Naive thymus-derived CD4-positive, alpha-beta T cell (primary cell): ENCODE results near the gene C4orf50. TPM values are rescaled to one million over a fixed set of nuclear protein-coding genes. Genes with fewer than 3 reads are reported as not detected.
A peak's percentile ranks its signal among the peaks of the same experiment; 100 is the strongest.

Experiments
- ATAC-seq: fragments of 150-1000 bp; cut with Tn5 transposase; 2 replicates; pipeline ENCODE4 v1.10.0; 2021; ENCODE audit warnings: mild to moderate bottlenecking, moderate library complexity
- CTCF ChIA-PET: fragments of 350-600 bp; sonication (Branson Sonifier 250); formaldehyde crosslinking; loops from one replicate; lab custom pipeline; 2021; ENCODE audit warnings: antibody characterized with exemption; lab: Charles Lee
- POLR2A ChIA-PET: fragments of 350-600 bp; sonication (Branson Sonifier 250); formaldehyde crosslinking; loops from one replicate; lab custom pipeline; 2021; ENCODE audit warnings: antibody characterized with exemption, inconsistent platforms; lab: Charles Lee
- DNase-seq, 9 donors: peaks; one replicate each; pipeline versions ENCODE4 v3.0.0 to v3.0.0-alpha.2; 2020 to 2022; ENCODE audit warnings: mixed read lengths in 1 of 9
- H3K27ac ChIP-seq: one replicate; pipeline ENCODE4 v1.7.0; 2013; ENCODE audit warnings: mild to moderate bottlenecking, low read depth, low read length, moderate library complexity
- H3K27me3 ChIP-seq, 2 donors: one replicate each; pipeline ENCODE4 v1.7.0; 2013; ENCODE audit warnings: low read length in 2 of 2, mild to moderate bottlenecking in 2 of 2, moderate library complexity in 2 of 2; ENCODE audit not compliant: control insufficient read depth in 2 of 2, insufficient read depth in 2 of 2
- H3K36me3 ChIP-seq, 3 experiments: 1 replicate in 2 of 3; 2 replicates in 1 of 3; pipeline ENCODE4 v1.7.0; 2013; ENCODE audit warnings: low read length in 3 of 3, mild to moderate bottlenecking in 3 of 3, moderate library complexity in 1 of 3; ENCODE audit not compliant: insufficient read depth in 3 of 3, control insufficient read depth in 2 of 3
- H3K4me1 ChIP-seq, 2 donors: one replicate each; pipeline ENCODE4 v1.7.0; 2013; ENCODE audit warnings: low read length in 2 of 2, mild to moderate bottlenecking in 2 of 2, moderate library complexity in 1 of 2; ENCODE audit not compliant: control insufficient read depth in 2 of 2, insufficient read depth in 2 of 2
- H3K4me3 ChIP-seq: 2 replicates; pipeline ENCODE4 v1.7.0; 2013; ENCODE audit warnings: mild to moderate bottlenecking, low read length
- H3K9me3 ChIP-seq, 3 experiments: 1 replicate in 2 of 3; 2 replicates in 1 of 3; pipeline ENCODE4 v1.7.0; 2013; ENCODE audit warnings: low read length in 3 of 3; ENCODE audit not compliant: control insufficient read depth in 2 of 3
- H3K27ac Mint-ChIP-seq, 9 donors: one replicate each; pipeline ENCODE4 v1.8.0; 2020 to 2022; ENCODE audit warnings: mixed read lengths in 9 of 9, mild to moderate bottlenecking in 8 of 9, moderate library complexity in 5 of 9, inconsistent platforms in 2 of 9
- H3K27me3 Mint-ChIP-seq, 5 donors: one replicate each; pipeline ENCODE4 v1.8.0; 2021 to 2022; ENCODE audit warnings: mixed read lengths in 5 of 5, mild to moderate bottlenecking in 1 of 5
- H3K36me3 Mint-ChIP-seq, 5 donors: one replicate each; pipeline ENCODE4 v1.8.0; 2020 to 2022; ENCODE audit warnings: mixed read lengths in 5 of 5, mild to moderate bottlenecking in 3 of 5, inconsistent platforms in 1 of 5
- H3K4me1 Mint-ChIP-seq, 7 donors: one replicate each; pipeline ENCODE4 v1.8.0; 2020 to 2022; ENCODE audit warnings: mixed read lengths in 7 of 7, mild to moderate bottlenecking in 3 of 7, inconsistent platforms in 1 of 7
- H3K4me3 Mint-ChIP-seq, 10 donors: one replicate each; pipeline ENCODE4 v1.8.0; 2020 to 2022; ENCODE audit warnings: mild to moderate bottlenecking in 10 of 10, mixed read lengths in 10 of 10, moderate library complexity in 6 of 10, inconsistent platforms in 2 of 10
- H3K9me3 Mint-ChIP-seq, 11 donors: one replicate each; pipeline ENCODE4 v1.8.0; 2020 to 2022; ENCODE audit warnings: mixed read lengths in 11 of 11, mild to moderate bottlenecking in 4 of 11, inconsistent platforms in 1 of 11, moderate library complexity in 1 of 11
- intact Hi-C, 2 donors: fragments of 100-400 bp; cut with micrococcal nuclease; formaldehyde crosslinking; loops; one replicate each; pipeline ENCODE4 v1.15.1; 2023
- polyA plus RNA-seq, 2 donors: library from polyadenylated mRNA; unstranded; fragments of 300-500 nt; fragmentation: Illumina TruSeq; gene quantifications; one replicate each; pipeline ENCODE4 v1.2.3, GENCODE V29; 2021
- total RNA-seq, 6 experiments: library from RNA in 5 of 6; stranded (reverse) in 5 of 6; gene quantifications; 1 replicate in 5 of 6; 2 replicates in 1 of 6; pipeline ENCODE4 v1.2.3 and lab custom pipeline; 2021 to 2026

The C4orf50 gene
- total and polyA plus RNA-seq, 7 experiments from 2014 or later = 0.08 to 0.87 (median 0.54) TPM; not detected in 4

- Histone ChIP-seq H3K9me3 (no peaks in the 10 kb centered on the region), H3K4me3 (no peak overlapping the region), H3K4me1 (no peaks in the 10 kb centered on the region), H3K27me3 (no peaks in the 10 kb centered on the region), H3K36me3 (no peaks in the 10 kb centered on the region), H3K27ac (no peak overlapping the region)
- ChIA-PET CTCF (interaction anchor here (0.7 kb wide), 1 partner anchor 1681 kb away, joined by 4 read pairs; no protein-coding TSS in a partner anchor), POLR2A (no interaction called here)
- intact Hi-C loops = no loop called here
- Mint-ChIP-seq H3K4me3 (no peak overlapping the region), H3K27ac (no peak overlapping the region), H3K36me3 (no peaks in the 10 kb centered on the region), H3K4me1 (no peaks in the 10 kb centered on the region), H3K9me3 (peaks cover 0 to 4% (median 0%) of the 10 kb centered on the region in 11 donors), H3K27me3 (peaks cover 0 to 13% (median 0%) of the 10 kb centered on the region in 5 donors)
- no peak for ATAC-seq
- DNase-seq = no peak
Measured at GRCh38 chr4:5964030-5964429, 54.2 kb downstream of the C4orf50 start.

DNA sequence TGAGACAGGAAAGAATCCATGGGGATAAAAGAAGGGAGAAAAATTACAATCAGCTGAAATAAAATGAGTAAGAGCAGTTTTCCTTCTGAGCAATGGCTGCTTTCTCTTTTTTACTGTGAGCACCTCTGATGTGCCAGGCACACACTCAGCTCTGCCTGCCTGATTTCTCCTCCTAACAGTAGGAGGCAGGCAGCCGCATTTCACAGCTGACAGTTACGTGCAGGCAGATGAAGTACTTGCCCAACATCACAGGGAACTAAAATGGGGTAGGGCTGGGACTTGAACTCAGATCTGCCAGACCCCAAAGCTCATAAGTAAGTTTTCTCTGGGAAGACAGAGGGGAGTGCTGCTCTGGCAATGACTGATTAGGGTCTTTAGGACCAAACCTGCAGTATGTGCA lies 54.6 kb downstream of the C4orf50 start:
- CTCF ChIA-PET = interaction anchor here (0.7 kb wide), 1 partner anchor 1682 kb away, joined by 4 read pairs; no protein-coding TSS in a partner anchor
- intact Hi-C loops = no loop called here
- Histone ChIP-seq H3K27me3 (no peaks in the 10 kb centered on the region), H3K36me3 (no peaks in the 10 kb centered on the region), H3K4me3 (no peak overlapping the region), H3K4me1 (no peaks in the 10 kb centered on the region), H3K27ac (no peak overlapping the region), H3K9me3 (no peaks in the 10 kb centered on the region)
- no peaks in the 10 kb centered on the region for H3K4me1 Mint-ChIP-seq
- no peaks in the 10 kb centered on the region for H3K36me3 Mint-ChIP-seq
- H3K9me3 Mint-ChIP-seq = peaks cover 0 to 4% (median 0%) of the 10 kb centered on the region in 11 donors
- H3K27ac Mint-ChIP-seq = no peak overlapping the region
- ATAC-seq = no peak
- POLR2A ChIA-PET = no interaction called here
- H3K27me3 Mint-ChIP-seq = peaks cover 0 to 13% (median 0%) of the 10 kb centered on the region in 5 donors
- H3K4me3 Mint-ChIP-seq = no peak overlapping the region
- DNase-seq = no peak

DNA sequence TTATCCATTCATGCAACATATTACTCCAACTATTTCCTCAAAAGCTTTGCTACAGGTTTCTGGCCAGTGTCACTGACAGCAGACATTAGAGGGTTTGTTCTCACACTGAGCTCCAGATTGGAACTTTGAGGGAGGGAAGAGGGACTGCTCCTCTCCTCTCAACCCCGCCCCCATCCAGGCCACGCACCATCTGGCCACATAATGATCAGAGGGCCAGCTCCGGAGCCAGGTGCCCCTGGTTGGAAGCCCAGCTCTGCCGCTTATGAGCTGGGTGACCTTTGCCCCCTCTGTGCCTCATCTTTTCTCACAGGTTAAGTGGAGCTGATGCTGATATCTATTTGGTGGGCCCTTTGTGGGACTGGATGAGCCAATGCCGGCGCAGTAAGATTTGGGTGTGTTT lies 55.8 kb downstream of the C4orf50 start:
- ATAC-seq (no peak), DNase-seq (no peak)
- Histone ChIP-seq H3K4me1 (no peaks in the 10 kb centered on the region), H3K27me3 (no peaks in the 10 kb centered on the region), H3K36me3 (no peaks in the 10 kb centered on the region), H3K4me3 (no peak overlapping the region), H3K9me3 (no peaks in the 10 kb centered on the region), H3K27ac (no peak overlapping the region)
- no peaks in the 10 kb centered on the region for H3K36me3 Mint-ChIP-seq
- peaks cover 0 to 4% (median 0%) of the 10 kb centered on the region in 11 donors for H3K9me3 Mint-ChIP-seq
- H3K27ac Mint-ChIP-seq = no peak overlapping the region
- intact Hi-C loops = no loop called here
- CTCF ChIA-PET = no interaction called here
- no peaks in the 10 kb centered on the region for H3K4me1 Mint-ChIP-seq
- POLR2A ChIA-PET = no interaction called here
- peaks cover 0 to 13% (median 0%) of the 10 kb centered on the region in 5 donors for H3K27me3 Mint-ChIP-seq
- no peak overlapping the region for H3K4me3 Mint-ChIP-seq

DNA sequence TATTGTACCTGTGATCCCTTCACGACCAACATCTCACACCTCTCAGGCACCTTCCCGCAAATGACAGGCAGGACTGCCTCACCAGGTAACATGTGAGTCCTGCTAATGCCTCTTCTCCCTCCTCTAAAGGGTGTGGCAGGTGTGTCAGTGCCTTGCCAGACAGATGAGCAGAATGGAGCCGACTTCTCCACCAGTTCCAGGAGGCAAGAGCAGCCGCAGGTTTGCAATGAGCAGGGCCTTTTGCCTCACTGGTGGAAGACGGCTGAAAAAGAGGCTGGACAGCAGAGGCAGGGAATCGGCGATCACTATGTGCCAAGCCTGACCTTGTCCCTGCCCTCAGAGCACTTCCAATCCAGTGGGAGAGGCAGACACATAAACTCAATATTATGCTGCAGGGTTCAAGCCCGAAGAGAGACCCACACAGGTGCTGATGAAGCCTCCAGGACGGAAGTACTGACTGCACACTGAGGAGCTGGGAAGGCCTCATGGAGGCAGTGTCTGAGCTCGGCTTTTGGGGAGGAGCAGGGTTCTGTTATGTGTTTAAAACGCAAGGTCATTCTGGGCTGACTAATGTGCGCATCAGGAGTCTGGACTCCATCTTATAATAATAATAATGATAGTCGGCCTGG lies 57.9 kb downstream of the C4orf50 start:
- Histone ChIP-seq H3K36me3 (no peaks in the 10 kb centered on the region), H3K4me3 (no peak overlapping the region), H3K27me3 (no peaks in the 10 kb centered on the region), H3K9me3 (no peaks in the 10 kb centered on the region), H3K27ac (no peak overlapping the region), H3K4me1 (no peaks in the 10 kb centered on the region)
- ChIA-PET POLR2A (no interaction called here), CTCF (no interaction called here)
- Mint-ChIP-seq H3K27me3 (peaks cover 0 to 13% (median 0%) of the 10 kb centered on the region in 5 donors), H3K9me3 (peaks cover 0 to 4% (median 0%) of the 10 kb centered on the region in 11 donors), H3K4me3 (no peak overlapping the region), H3K27ac (no peak overlapping the region), H3K4me1 (peaks cover 0 to 8% (median 0%) of the 10 kb centered on the region in 7 donors), H3K36me3 (no peaks in the 10 kb centered on the region)
- ATAC-seq (no peak), DNase-seq (peak in 1 of 9 donors; percentile 13)
- intact Hi-C loops = no loop called here

DNA sequence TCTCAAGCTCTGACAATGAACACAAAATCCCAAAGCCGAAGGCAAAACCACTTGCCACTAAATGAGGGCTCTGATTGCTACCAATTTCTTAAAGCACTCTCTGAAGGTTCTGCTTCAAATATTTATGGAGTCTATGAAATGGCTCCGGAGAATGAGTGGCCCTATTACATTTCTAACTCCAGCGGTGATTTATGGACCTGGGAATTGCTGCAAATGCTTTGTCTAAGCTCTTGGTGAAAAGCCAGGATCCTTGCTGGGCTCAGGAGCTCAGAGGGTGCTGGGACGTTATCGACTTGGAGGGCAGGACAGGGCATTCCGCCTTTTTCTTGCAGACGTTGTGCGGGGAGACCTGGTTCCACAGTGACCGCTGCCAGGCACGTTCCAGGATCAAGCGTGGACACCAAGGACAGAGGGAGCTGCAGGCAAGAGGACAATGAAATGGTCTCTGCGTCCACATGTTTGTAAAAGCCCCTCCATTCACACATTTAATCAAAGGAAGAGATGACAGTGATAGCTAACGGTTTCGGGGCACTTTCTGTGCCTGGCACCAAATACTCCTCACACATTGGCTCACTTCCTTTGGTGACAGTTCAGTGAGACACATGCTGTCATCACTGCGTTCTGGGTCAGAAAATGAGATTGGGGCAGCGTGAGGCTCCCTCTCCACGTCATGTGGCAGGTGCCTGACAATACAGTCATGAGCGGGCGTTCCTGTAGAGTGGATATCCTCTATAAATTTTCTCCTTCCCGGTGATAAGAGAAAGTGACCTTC lies 58.8 kb downstream of the C4orf50 start:
- Histone ChIP-seq H3K27ac (no peak overlapping the region), H3K4me3 (no peak overlapping the region), H3K4me1 (no peaks in the 10 kb centered on the region), H3K27me3 (no peaks in the 10 kb centered on the region), H3K9me3 (no peaks in the 10 kb centered on the region), H3K36me3 (no peaks in the 10 kb centered on the region)
- ChIA-PET CTCF (no interaction called here), POLR2A (no interaction called here)
- Mint-ChIP-seq H3K4me3 (no peak overlapping the region), H3K9me3 (peaks cover 0 to 4% (median 0%) of the 10 kb centered on the region in 11 donors), H3K27me3 (peaks cover 0 to 13% (median 0%) of the 10 kb centered on the region in 5 donors), H3K27ac (no peak overlapping the region), H3K36me3 (no peaks in the 10 kb centered on the region), H3K4me1 (peaks cover 0 to 8% (median 0%) of the 10 kb centered on the region in 7 donors)
- intact Hi-C loops = no loop called here
- no peak for ATAC-seq
- no peak for DNase-seq

DNA sequence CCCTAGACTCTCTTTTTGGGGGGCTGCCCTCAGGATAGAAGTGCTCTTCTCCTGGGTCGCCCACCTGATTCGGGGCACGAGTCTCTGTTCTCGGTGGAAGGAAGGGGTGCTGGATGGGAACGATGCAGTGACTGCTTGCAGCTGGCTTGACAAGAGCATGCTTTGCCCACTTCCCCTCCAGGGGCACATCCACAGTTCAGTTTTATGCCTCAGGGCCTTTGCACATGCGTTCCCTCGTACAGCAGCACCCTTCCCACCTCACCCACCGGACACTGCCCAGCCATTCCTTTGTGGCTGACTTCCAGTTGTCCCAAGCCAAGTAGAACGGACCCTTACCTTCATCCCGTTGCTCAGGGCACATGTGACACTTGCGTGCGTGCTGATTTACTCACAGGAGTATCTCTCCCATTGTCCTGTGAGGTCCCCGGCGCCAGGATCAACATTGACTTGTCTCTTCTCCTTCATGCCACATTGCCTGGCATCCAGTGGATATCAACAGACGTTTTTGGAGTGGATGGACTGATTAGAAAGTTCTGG lies 60.0 kb downstream of the C4orf50 start:
- ATAC-seq = no peak
- no peaks in the 10 kb centered on the region for H3K4me1 ChIP-seq
- no peak overlapping the region for H3K27ac ChIP-seq
- Mint-ChIP-seq H3K9me3 (peaks cover 0 to 4% (median 0%) of the 10 kb centered on the region in 11 donors), H3K4me1 (peaks cover 0 to 8% (median 0%) of the 10 kb centered on the region in 7 donors), H3K27ac (no peak overlapping the region), H3K4me3 (no peak overlapping the region), H3K27me3 (peaks cover 0 to 7% (median 0%) of the 10 kb centered on the region in 5 donors), H3K36me3 (no peaks in the 10 kb centered on the region)
- H3K27me3 ChIP-seq = no peaks in the 10 kb centered on the region
- intact Hi-C loops = no loop called here
- H3K36me3 ChIP-seq = no peaks in the 10 kb centered on the region
- ChIA-PET POLR2A (no interaction called here), CTCF (no interaction called here)
- DNase-seq = no peak
- no peaks in the 10 kb centered on the region for H3K9me3 ChIP-seq
- H3K4me3 ChIP-seq = no peak overlapping the region
